Measurements from ENCODE around the gene SRRD.

Gene SRRD

DNA sequence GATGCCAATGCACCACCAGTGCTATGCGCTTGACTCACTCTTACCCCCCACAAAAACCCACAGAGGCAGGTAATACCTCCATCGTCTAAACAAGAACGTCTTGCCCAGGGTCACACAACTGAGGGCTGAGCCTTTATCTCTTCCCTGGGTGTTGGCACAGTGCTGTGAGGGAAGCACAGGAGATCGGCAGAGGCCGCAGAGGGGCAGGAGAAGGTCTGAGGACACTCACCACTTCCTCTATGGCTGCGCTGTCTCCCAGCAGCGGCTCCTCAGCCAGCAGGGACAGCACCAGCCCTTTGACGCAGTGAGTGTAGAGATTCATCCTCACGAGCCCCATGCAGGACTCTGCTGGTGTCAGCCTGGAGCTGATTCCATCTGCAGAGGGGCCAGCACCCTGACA, 20.0 kb upstream of the SRRD start:
- no peak overlapping the region for H3K4me3 ChIP-seq (ENCODE audit: low read depth, low read length)
- TF ChIP-seq, protein P1, sequence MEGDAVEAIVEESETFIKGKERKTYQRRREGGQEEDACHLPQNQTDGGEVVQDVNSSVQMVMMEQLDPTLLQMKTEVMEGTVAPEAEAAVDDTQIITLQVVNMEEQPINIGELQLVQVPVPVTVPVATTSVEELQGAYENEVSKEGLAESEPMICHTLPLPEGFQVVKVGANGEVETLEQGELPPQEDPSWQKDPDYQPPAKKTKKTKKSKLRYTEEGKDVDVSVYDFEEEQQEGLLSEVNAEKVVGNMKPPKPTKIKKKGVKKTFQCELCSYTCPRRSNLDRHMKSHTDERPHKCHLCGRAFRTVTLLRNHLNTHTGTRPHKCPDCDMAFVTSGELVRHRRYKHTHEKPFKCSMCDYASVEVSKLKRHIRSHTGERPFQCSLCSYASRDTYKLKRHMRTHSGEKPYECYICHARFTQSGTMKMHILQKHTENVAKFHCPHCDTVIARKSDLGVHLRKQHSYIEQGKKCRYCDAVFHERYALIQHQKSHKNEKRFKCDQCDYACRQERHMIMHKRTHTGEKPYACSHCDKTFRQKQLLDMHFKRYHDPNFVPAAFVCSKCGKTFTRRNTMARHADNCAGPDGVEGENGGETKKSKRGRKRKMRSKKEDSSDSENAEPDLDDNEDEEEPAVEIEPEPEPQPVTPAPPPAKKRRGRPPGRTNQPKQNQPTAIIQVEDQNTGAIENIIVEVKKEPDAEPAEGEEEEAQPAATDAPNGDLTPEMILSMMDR (IDR thresholded peaks at IDR 0.05; ENCODE audit: control insufficient read depth, extremely low read depth, insufficient read depth): no peak
- DNase-seq (ENCODE audit: low read depth): no peak

DNA sequence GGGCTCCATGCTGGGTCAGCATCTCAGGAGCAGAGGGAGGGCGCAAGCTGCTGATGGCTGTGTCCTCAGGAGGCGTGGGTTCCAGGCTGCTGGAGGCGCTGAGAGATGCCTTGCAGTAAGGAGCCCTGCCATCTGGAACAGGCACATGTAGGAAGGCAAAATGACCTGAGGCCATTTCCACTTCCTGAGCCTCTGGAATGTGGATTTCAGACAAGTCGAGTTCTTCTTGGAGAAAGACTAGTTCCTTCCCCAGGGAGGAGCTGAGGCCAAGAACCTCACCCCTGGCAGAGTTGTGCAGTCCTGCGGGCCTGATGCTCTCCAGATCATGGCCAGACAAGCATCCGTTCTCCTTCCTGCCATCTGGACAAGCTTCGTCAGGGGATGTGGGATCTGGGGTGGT, 19.4 kb upstream of the SRRD start:
- H3K4me3 ChIP-seq (ENCODE audit: low read depth, low read length): no peak overlapping the region
- DNase-seq (ENCODE audit: low read depth): no peak
- TF ChIP-seq, protein P1 (IDR thresholded peaks at IDR 0.05; ENCODE audit: control insufficient read depth, extremely low read depth, insufficient read depth): no peak

DNA sequence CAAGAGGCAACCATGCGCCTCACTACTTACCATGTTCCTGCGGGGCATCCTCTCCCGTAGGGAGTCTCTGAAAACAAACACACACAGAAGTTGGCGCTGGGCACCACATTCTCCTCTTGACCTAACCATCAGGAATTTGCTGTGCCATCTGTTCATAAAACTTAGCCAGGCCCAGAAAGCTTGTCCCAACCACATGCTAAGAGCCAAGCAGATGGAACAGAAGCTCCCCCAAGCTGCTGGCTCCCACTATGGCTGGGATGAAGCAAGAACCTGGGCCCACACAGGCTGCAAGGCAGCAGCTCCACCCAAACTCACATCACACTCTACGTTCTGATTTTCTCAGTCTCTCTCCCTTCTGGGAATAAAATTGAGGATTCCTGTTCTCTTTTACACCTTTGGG, 17.5 kb upstream of the SRRD start:
- H3K4me3 ChIP-seq (ENCODE audit: low read depth, low read length): no peak overlapping the region
- TF ChIP-seq, protein P1 (IDR thresholded peaks at IDR 0.05; ENCODE audit: control insufficient read depth, extremely low read depth, insufficient read depth): no peak
- no peak for DNase-seq (ENCODE audit: low read depth)

DNA sequence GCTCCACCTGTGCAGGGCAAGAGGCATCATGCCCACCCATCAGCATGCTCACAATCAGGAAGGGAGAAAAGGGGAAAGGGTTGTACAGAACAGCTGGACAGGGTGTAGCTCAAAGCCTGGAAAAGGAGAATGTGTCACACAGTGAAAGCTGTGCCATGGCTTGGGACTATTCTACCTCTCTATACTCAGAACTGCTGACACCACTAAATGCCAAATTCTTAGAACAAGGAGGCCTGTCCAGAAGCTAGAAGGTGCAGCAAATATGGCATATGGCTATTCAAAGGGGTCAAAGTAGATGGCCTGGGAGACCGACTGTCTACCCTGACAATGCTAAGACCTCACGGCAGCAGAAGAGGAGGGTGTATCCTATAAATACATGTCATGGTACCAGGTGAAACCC, 12.9 kb upstream of the SRRD start:
- H3K4me3 ChIP-seq (ENCODE audit: low read depth, low read length): no peak overlapping the region
- TF ChIP-seq, protein P1 (IDR thresholded peaks at IDR 0.05; ENCODE audit: control insufficient read depth, extremely low read depth, insufficient read depth): no peak
- no peak for DNase-seq (ENCODE audit: low read depth)

DNA sequence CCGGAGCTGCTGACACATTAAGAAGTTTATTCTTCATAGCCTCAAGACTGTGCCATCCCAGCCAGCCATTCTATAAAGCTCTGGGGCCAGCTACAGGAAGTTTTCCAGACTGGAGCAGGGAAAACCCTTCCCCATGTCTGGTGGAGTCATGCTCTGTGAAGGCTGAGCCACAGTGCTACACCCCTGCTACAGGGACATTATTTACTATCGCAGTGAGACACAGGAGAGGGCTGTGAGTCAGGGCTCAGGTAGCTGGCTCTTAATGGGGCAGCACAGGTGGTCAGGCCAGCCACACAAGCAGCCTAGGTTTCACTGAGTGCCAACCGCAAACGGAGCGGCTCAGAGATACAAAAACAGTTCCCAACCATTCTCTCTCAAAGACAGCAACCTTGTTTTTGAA, 12.2 kb upstream of the SRRD start:
- TF ChIP-seq, protein P1 (IDR thresholded peaks at IDR 0.05; ENCODE audit: control insufficient read depth, extremely low read depth, insufficient read depth): no peak
- DNase-seq (ENCODE audit: low read depth): no peak
- H3K4me3 ChIP-seq (ENCODE audit: low read depth, low read length): no peak overlapping the region

DNA sequence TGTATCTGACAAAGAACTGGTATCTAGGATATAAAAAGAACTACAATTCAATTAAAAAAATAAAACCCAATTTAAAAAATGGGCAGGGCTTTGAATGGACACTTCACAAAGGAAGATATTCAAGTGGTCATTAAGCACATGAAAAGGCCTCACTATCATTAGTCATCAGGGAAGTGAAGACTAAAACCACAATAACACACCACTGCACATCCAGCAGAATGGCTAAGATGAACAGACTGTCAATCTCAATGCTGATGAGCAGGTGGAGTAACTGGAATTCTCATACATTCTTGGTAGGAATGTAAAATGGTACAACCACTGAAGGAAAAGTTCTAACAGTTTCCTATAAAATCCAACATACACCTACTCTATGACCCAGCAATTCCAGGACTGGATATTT, 9.0 kb upstream of the SRRD start:
- no peak overlapping the region for H3K4me3 ChIP-seq (ENCODE audit: low read depth, low read length)
- DNase-seq (ENCODE audit: low read depth): no peak
- TF ChIP-seq, protein P1 (IDR thresholded peaks at IDR 0.05; ENCODE audit: control insufficient read depth, extremely low read depth, insufficient read depth): no peak

DNA sequence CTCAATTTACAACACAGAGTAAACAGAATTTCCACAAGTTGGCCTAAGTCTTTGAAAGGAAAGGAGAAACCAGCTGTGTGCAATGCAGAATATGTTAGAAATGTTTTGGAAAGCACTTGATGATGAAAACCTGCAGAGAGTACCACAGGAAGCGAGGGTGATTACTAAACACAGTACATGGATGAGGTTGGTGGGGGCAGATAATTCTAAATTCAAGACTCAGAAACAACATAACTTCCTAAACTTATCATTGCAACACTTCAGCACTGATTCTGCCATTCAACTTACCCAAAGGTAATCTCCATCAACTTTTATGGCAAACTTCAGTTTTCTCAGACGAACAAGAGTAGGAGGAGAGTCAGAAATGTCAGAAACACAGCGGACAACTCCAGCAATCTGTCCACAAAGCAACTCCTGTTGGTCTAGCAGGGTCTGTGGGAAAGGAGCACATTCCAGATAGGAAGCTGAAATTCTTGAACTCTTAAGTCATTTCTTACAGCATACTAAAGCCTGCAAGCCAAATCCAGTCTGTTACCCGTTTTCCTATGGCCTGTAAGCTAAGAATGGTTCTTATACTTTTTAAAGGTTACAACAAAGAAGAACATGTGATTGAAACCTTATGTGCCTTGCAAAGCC, 6.9 kb upstream of the SRRD start:
- H3K4me3 ChIP-seq (ENCODE audit: low read depth, low read length): no peak overlapping the region
- TF ChIP-seq, protein P1 (IDR thresholded peaks at IDR 0.05; ENCODE audit: control insufficient read depth, extremely low read depth, insufficient read depth): no peak
- DNase-seq (ENCODE audit: low read depth): no peak

All from LNCaP clone FGC (cell line).